ENCODE data around the gene PLCH1.

DNA sequence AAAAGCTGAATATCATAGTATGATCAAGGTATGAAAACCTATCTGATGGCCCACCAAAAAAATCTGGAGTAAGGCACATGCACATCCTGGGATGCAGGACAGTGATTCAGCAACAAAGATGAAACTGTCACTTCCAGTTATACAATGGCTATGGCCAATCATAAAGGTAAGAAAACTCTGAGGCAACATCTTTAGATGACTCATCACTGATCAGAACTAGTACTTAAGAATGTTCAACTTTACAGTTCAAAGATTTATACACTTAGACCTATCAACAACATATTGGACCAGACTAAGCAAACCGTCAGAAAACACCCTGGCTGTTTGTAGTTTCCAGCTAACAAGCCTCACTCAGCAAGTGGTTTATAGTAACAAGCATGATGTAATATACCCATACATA lies 21.3 kb upstream of the PLCH1 start:
- TF ChIP-seq SP1 (IDR thresholded peaks at IDR 0.05) (no peak), SUZ12 (IDR thresholded peaks at IDR 0.05) (no peak), ARNT (IDR thresholded peaks at IDR 0.05) (no peak), TARDBP (IDR thresholded peaks at IDR 0.05) (no peak), L3MBTL2 (conservative IDR thresholded peaks at IDR 0.05) (no peak), HDGF (IDR thresholded peaks at IDR 0.05; ENCODE audit: borderline replicate concordance) (no peak), CTBP1 (IDR thresholded peaks at IDR 0.05; ENCODE audit: borderline replicate concordance) (no peak), ELF4 (IDR thresholded peaks at IDR 0.05) (no peak), BHLHE40 (IDR thresholded peaks at IDR 0.05; ENCODE audit: borderline replicate concordance) (no peak), FOXK2 (IDR thresholded peaks at IDR 0.05) (no peak), ZNF384 (IDR thresholded peaks at IDR 0.05) (no peak), FOXM1 (IDR thresholded peaks at IDR 0.05; ENCODE audit: borderline replicate concordance) (no peak)
